Endothelial cell (in vitro differentiated cells): ENCODE results near the gene HRH2. TPM values are rescaled to one million over a fixed set of nuclear protein-coding genes. Genes with fewer than 3 reads are reported as not detected.

Experiments
- DNase-seq: peaks from one replicate; pipeline ENCODE4 v3.0.0; 2021; ENCODE audit warnings: low spot score
- H3K27ac Mint-ChIP-seq: one replicate; pipeline ENCODE4 v1.8.0; 2021; ENCODE audit warnings: mixed read lengths, inconsistent platforms; ENCODE audit not compliant: unreplicated experiment
- H3K27me3 Mint-ChIP-seq: one replicate; pipeline ENCODE4 v1.8.0; 2021; ENCODE audit warnings: mild to moderate bottlenecking, moderate library complexity, mixed read lengths, inconsistent platforms; ENCODE audit not compliant: unreplicated experiment
- H3K36me3 Mint-ChIP-seq: one replicate; pipeline ENCODE4 v1.8.0; 2021; ENCODE audit warnings: mild to moderate bottlenecking, low read depth, mixed read lengths, inconsistent platforms; ENCODE audit not compliant: unreplicated experiment
- H3K4me1 Mint-ChIP-seq: one replicate; pipeline ENCODE4 v1.8.0; 2021; ENCODE audit warnings: mild to moderate bottlenecking, mixed read lengths, inconsistent platforms; ENCODE audit not compliant: unreplicated experiment
- H3K4me3 Mint-ChIP-seq: one replicate; pipeline ENCODE4 v1.8.0; 2021; ENCODE audit warnings: mild to moderate bottlenecking, mixed read lengths, inconsistent platforms; ENCODE audit not compliant: unreplicated experiment
- H3K9me3 Mint-ChIP-seq: one replicate; pipeline ENCODE4 v1.8.0; 2021; ENCODE audit warnings: mixed read lengths, inconsistent platforms; ENCODE audit not compliant: unreplicated experiment
- CTCF ChIP-seq: fragments of 200-600 bp; sonication (generic); IDR thresholded peaks from one replicate; pipeline ENCODE4 v1.5.0; 2021; ENCODE audit warnings: antibody characterized with exemption; ENCODE audit not compliant: unreplicated experiment
- total RNA-seq: library from RNA; stranded (reverse); fragmentation: NEBNext Ultra II Directional; extraction: Animal tissue kit (Norgen Biotek cat#: 25700); gene quantifications from one replicate; pipeline ENCODE4 v1.2.1, GENCODE V29; 2021; ENCODE audit not compliant: unreplicated experiment

The HRH2 gene
- total RNA-seq, 1 donor from 2014 or later: 0.41 TPM

GRCh38 chr5:175680020-175680419, 22.1 kb downstream of the HRH2 start:
- no peak for DNase-seq
- no peaks in the 10 kb centered on the region for H3K27me3 Mint-ChIP-seq
- H3K4me3 Mint-ChIP-seq: no peak overlapping the region
- no peaks in the 10 kb centered on the region for H3K36me3 Mint-ChIP-seq
- H3K9me3 Mint-ChIP-seq: no peaks in the 10 kb centered on the region
- peaks cover 3% of the 10 kb centered on the region for H3K4me1 Mint-ChIP-seq
- TF ChIP-seq CTCF: no peak
- H3K27ac Mint-ChIP-seq: no peak overlapping the region

- Mint-ChIP-seq H3K27me3 (no peaks in the 10 kb centered on the region), H3K36me3 (no peaks in the 10 kb centered on the region), H3K4me3 (no peak overlapping the region), H3K27ac (no peak overlapping the region), H3K4me1 (no peaks in the 10 kb centered on the region), H3K9me3 (no peaks in the 10 kb centered on the region)
- no peak for TF ChIP-seq CTCF
- DNase-seq: no peak
Observed at GRCh38 chr5:175680463-175680862, 22.6 kb downstream of the HRH2 start.

GRCh38 chr5:175681045-175681967, 23.4 kb downstream of the HRH2 start:
- Mint-ChIP-seq H3K27me3 (no peaks in the 10 kb centered on the region), H3K4me3 (no peak overlapping the region), H3K9me3 (no peaks in the 10 kb centered on the region), H3K4me1 (no peaks in the 10 kb centered on the region), H3K36me3 (no peaks in the 10 kb centered on the region), H3K27ac (no peak overlapping the region)
- TF ChIP-seq CTCF: no peak
- DNase-seq: no peak

GRCh38 chr5:175681968-175682340, 24.1 kb downstream of the HRH2 start:
- no peak overlapping the region for H3K4me3 Mint-ChIP-seq
- DNase-seq: no peak
- no peaks in the 10 kb centered on the region for H3K27me3 Mint-ChIP-seq
- H3K36me3 Mint-ChIP-seq: no peaks in the 10 kb centered on the region
- no peaks in the 10 kb centered on the region for H3K9me3 Mint-ChIP-seq
- H3K4me1 Mint-ChIP-seq: no peaks in the 10 kb centered on the region
- TF ChIP-seq CTCF: no peak
- H3K27ac Mint-ChIP-seq: no peak overlapping the region

- Mint-ChIP-seq H3K4me3 (no peak overlapping the region), H3K9me3 (no peaks in the 10 kb centered on the region), H3K27me3 (no peaks in the 10 kb centered on the region), H3K36me3 (no peaks in the 10 kb centered on the region), H3K4me1 (no peaks in the 10 kb centered on the region), H3K27ac (no peak overlapping the region)
- no peak for TF ChIP-seq CTCF
- DNase-seq: no peak
Observed at GRCh38 chr5:175682664-175683063, 24.8 kb downstream of the HRH2 start.
